ENCODE results near the gene LHX3.

DNA sequence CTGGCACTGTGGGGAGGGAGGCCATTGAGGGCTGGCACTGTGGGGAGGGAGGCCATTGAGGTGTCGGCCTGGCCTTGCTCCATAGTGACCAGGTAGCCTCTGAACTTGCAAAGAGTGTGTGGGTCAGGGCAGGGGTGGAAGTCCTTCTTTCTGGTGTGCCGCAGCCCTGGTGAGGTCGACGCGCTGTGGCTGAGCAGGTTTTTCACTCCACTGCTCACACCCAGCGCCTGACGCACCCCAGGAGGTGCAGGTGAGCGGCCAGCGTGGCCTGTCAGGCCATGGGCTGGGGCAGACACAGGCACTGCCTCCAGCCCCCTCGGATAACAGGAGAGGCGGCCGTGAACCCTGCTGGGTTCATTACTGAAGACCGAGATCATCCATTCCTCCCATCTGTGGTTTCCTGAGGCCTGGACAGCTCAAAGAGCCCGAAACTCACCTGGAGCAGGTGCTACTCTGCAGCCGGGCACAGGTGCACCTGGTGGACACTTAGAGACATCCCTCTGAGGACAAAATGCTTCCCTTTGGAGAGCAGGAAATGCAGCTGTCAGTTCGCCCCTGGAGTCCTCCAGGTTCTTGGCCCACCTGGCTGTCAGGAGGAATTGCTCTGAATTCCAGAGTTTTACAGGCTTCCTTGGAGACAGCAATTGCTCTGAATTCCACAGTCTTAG is 32.4 kb downstream of the LHX3 start:
- TF ChIP-seq, protein P1, sequence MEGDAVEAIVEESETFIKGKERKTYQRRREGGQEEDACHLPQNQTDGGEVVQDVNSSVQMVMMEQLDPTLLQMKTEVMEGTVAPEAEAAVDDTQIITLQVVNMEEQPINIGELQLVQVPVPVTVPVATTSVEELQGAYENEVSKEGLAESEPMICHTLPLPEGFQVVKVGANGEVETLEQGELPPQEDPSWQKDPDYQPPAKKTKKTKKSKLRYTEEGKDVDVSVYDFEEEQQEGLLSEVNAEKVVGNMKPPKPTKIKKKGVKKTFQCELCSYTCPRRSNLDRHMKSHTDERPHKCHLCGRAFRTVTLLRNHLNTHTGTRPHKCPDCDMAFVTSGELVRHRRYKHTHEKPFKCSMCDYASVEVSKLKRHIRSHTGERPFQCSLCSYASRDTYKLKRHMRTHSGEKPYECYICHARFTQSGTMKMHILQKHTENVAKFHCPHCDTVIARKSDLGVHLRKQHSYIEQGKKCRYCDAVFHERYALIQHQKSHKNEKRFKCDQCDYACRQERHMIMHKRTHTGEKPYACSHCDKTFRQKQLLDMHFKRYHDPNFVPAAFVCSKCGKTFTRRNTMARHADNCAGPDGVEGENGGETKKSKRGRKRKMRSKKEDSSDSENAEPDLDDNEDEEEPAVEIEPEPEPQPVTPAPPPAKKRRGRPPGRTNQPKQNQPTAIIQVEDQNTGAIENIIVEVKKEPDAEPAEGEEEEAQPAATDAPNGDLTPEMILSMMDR (conservative IDR thresholded peaks at IDR 0.05): no peak
- no peak for TF ChIP-seq EZH2 (IDR thresholded peaks at IDR 0.05; ENCODE audit: low read depth)

All from PC-9 (cell line).